GM12874 (cell line): Measurements from ENCODE around the gene FYB1.

ENCODE experiments used
- TF ChIP-seq, protein P1 (sequence below): IDR thresholded peaks from 2 replicates; pipeline ENCODE4 v1.5.1; 2011; ENCODE audit warnings: low read depth, mild to moderate bottlenecking, control low read depth, low read length, moderate library complexity; ENCODE audit not compliant: insufficient read depth

FYB1 gene

DNA sequence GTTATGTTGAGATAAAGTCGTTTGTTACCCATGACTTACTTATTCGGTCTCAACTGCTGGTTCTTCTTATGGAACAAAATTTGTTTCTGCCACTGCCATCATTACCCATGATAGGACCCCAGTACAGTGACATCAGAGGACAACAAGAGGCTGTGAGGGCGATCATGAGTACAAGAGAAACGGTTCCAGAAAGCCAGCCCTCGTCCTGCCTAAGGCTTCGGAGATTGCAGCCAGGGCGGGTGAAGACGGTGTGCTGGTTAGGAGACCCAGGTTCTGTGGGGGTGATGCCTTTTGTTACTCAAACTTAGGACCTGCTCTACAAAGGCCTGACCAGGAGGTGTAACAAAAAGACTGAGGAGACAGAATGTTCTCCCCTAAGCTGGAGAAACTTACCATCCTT is 10.9 kb downstream of the FYB1 start:
- TF ChIP-seq, protein P1, sequence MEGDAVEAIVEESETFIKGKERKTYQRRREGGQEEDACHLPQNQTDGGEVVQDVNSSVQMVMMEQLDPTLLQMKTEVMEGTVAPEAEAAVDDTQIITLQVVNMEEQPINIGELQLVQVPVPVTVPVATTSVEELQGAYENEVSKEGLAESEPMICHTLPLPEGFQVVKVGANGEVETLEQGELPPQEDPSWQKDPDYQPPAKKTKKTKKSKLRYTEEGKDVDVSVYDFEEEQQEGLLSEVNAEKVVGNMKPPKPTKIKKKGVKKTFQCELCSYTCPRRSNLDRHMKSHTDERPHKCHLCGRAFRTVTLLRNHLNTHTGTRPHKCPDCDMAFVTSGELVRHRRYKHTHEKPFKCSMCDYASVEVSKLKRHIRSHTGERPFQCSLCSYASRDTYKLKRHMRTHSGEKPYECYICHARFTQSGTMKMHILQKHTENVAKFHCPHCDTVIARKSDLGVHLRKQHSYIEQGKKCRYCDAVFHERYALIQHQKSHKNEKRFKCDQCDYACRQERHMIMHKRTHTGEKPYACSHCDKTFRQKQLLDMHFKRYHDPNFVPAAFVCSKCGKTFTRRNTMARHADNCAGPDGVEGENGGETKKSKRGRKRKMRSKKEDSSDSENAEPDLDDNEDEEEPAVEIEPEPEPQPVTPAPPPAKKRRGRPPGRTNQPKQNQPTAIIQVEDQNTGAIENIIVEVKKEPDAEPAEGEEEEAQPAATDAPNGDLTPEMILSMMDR: no peak

DNA sequence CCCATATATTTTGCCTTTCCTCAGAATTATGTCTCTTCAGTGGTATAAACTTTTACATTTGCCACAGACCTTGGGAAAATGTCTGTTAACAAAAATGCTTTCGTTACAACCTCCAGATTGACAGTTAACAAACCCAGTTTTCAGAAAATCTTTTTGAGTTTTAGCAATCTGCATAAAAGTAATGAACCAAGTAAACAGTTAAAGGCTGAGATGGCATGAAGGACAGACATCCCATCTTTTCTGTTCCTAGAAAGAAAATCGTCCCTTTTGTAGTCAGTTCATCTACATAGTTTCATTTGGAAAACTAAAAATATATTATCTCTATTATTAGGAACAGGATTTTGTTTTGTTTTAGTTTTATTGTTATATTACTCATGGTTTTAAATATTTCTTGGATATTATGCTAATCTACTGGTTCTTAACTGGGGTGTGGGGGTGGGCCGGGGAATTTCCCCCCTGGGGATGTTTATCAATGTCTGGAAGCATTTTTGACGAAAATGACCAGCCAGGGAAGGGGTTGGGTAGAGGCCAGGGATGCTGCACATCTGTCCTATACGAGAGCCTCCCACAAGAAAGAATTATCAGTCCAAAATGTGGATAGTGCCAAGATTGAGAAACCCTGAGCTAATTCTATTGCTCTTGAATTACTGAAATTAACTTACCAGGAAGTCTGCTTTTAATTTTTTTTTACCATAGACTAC is 11.9 kb downstream of the FYB1 start:
- TF ChIP-seq, protein P1: no peak

DNA sequence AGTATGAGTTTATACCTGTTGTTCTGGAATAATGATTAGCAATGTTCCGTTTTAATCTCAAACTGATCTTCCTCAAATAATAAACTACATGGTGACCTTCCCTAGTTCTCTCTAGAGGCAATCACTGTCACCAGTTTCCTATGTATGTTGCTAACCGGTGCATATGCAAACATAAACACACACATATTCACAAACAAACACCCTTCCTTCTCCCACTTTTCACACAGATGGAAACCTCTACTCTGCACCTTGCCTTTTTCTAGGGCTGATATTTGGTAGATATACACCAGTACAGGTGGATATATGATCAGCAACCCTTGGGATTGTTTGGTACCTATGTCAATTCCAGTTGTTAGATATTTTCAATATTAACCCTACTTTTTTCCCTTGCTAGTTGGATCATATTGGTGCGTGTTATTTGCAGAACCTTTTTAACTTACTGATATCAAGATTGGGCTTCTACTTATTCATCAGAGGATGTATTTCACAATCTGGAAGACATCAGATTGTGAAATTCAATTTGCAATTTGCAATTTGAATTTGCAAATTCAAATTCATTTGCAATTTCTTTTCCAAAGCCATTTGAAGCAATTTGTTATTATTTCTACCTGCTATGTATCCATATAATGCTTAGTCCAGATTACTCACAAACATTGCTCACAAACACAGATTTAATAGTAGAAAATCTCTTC is 12.6 kb downstream of the FYB1 start:
- TF ChIP-seq, protein P1: no peak

DNA sequence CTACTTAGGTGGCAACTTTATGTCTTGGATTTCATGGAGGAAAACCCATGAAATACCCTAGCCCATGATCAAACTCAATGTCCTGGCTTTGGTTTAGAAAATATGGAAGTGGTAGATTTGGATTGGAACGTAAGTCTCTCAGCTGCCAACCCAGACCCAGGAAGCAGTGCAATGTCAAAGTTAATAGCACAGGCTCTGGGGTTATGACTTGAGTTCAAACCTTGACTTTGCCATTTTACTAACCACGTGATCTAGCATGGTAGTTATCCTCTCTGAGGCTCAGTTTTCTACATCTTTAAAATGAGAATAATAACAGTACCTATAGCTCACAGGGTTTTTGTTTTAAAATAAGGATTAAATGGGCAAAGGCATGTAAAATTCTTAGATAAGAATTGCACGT is 13.8 kb downstream of the FYB1 start:
- TF ChIP-seq, protein P1: no peak

DNA sequence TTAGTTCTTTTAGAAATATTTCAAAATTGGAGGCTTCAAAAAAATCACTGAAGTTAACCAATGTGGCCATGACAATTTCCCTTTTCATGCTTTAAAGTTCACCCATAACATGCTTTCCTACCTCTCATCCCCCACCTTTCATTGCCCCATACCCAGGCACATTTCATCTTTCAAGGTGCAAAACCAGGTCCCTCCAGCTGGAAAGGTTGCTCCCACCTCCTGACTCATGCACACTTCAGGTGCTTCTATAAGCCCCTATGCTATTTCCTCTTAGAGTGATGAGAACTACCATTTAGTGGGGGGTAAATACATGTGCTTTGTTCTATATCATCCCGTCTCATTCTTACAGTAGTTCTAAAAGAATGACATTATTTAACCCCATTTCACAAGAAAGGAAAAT is 15.4 kb downstream of the FYB1 start:
- TF ChIP-seq, protein P1: no peak

DNA sequence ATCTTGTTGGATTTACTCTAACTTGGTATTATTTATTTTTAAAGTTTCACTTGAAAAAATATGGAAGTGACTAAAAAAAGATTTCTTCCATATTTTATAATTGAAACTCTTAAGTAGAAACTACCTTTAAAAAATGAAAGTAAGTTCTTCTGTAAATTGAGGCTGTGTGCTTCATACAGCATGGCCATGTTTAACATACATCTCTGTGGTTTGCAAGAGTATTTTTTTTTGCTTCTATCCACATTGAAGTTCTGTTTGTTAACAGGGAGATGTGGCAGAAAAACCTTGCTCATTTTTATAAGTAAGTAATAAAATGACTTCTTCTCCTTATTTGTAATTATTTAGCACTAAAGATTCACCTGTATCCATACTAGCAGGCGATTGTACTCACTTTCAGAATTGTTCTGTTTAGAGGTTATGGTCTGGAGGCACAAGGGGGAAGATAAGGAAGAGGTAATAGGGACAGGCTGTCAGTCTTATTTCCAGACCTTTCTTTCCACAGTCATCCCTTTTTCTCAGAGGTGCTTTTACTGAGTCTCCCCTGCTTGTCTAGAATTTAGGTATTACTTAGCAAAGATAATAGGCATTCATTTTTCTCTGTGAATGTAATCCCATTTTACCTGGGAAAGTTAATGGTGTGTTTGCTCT is 16.0 kb downstream of the FYB1 start:
- TF ChIP-seq, protein P1: no peak

DNA sequence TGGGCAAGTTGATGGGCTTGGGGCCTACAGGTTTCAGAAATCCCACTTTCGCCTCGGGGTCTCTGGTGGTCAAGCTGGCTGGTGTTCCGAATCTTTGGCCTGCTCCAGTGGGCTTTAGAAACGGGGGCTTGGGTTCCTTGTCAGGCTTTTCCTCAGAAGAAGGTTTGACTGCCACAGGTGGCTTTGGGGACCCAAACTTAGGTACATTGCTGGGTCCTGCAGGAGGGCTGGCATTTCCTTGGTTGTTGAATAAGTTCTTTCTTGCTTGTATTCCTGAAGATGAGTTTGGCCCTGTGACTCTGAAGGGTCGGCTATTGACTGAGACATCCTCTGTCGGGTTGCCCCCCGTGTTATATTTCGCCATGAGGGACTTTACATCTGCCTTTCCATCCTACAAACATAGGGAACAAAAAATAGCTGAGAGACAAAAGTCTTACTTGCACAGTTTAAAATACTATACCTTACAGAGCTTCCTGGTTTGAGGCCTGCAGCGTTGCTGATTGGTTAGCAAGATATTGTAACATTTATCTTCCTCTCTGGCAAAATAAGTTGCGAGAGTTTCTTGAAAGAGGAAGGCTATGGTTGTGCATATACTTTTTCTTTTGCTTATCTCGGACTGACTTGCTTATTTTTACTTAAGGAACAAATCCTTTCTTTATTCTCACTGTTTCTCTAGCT is 16.6 kb downstream of the FYB1 start:
- TF ChIP-seq, protein P1: no peak
